Measurements from ENCODE around the gene SELENOF. TPM values are rescaled to one million over a fixed set of nuclear protein-coding genes. Genes with fewer than 3 reads are reported as not detected.

Gene SELENOF
- total and polyA plus RNA-seq, 10 of the 15 experiments (the other 5 are each of a cell fraction or from before 2014, with no cell fraction given): 98.7 to 254 (median 172) TPM

GRCh38 chr1:86849756-86850155 is 64.2 kb downstream of the SELENOF start:
- SMC1A ChIA-PET (ENCODE audit: uncharacterized antibody, unreplicated experiment): interaction anchor here (1.3 kb wide), 1 partner anchor 8 kb away, joined by 3 read pairs; no protein-coding TSS in a partner anchor
- no TSS peak for BruUV-seq (replicated peaks)
- H3K27ac ChIP-seq (ENCODE audit: control insufficient read depth, insufficient read depth): no peak overlapping the region
- in situ Hi-C loops (cut with MboI) (no loop called here), intact Hi-C loops (cut with micrococcal nuclease; ENCODE audit: unreplicated experiment) (no loop called here)
- TF ChIP-seq ZSCAN29 (IDR thresholded peaks at IDR 0.05): no peak
- no peak for DNase-seq (ENCODE audit: low read depth, low spot score)
- H3K4me3 ChIP-seq: no peak overlapping the region
- H2AFZ ChIP-seq (ENCODE audit: control insufficient read depth, low read depth, low read length): no peak overlapping the region
- H3K9me3 ChIP-seq (replicated peaks; ENCODE audit: control insufficient read depth, insufficient read depth, low read length): no peaks in the 10 kb centered on the region; the same call in 1 of the 3 replicates
- FAIRE-seq: no peak
- RAD21 ChIA-PET (ENCODE audit: unreplicated experiment): no interaction called here
- no peak overlapping the region for H3K9ac ChIP-seq (ENCODE audit: control insufficient read depth, insufficient read depth, low read length)
- peaks cover 3% of the 10 kb centered on the region; the same call in 1 of the 2 replicates for H3K4me1 ChIP-seq (ENCODE audit: control insufficient read depth, insufficient read depth, low read length)
- no peak for ATAC-seq
- H3K27me3 ChIP-seq (replicated peaks in 1 of 2; ENCODE audit: control insufficient read depth in 2 of 2, insufficient read depth in 2 of 2, low read length in 1 of 2): no peaks in the 10 kb centered on the region
- no peaks in the 10 kb centered on the region for H3K36me3 ChIP-seq (ENCODE audit: control insufficient read depth in 2 of 2, insufficient read depth in 2 of 2, low read length in 1 of 2)
- 81% methylated on average over 3 of the region's 3 CpGs for WGBS (ENCODE audit: insufficient coverage, insufficient replicate concordance, low lambda C conversion rate, missing lambda C conversion rate)
- CTCF ChIA-PET: interaction anchor here (0.7 to 1.2 kb wide), 2 partner anchors 14 to 16 kb away, joined by 3 read pairs; no protein-coding TSS in a partner anchor
- no peaks in the 10 kb centered on the region for H3K79me2 ChIP-seq (ENCODE audit: control insufficient read depth, insufficient read depth, low read length)
- H3K4me2 ChIP-seq (ENCODE audit: control insufficient read depth, insufficient read depth): no peak overlapping the region
- POLR2A ChIA-PET: no interaction called here
- no peaks in the 10 kb centered on the region for H4K20me1 ChIP-seq (ENCODE audit: control insufficient read depth, insufficient read depth)

GRCh38 chr1:86848654-86849053 is 65.3 kb downstream of the SELENOF start:
- in situ Hi-C loops (cut with MboI): no loop called here
- ChIA-PET RAD21 (ENCODE audit: unreplicated experiment) (no interaction called here), POLR2A (no interaction called here)

More at GRCh38 chr1:86848654-86849053, 65.3 kb downstream of the SELENOF start:
- no peaks in the 10 kb centered on the region; the same call in 1 of the 3 replicates for H3K9me3 ChIP-seq (replicated peaks; ENCODE audit: control insufficient read depth, insufficient read depth, low read length)
- H3K27me3 ChIP-seq (replicated peaks in 1 of 2; ENCODE audit: control insufficient read depth in 2 of 2, insufficient read depth in 2 of 2, low read length in 1 of 2): no peaks in the 10 kb centered on the region
- ATAC-seq: no peak
- H3K36me3 ChIP-seq (ENCODE audit: control insufficient read depth in 2 of 2, insufficient read depth in 2 of 2, low read length in 1 of 2): no peaks in the 10 kb centered on the region
- CTCF ChIA-PET: no interaction called here
- WGBS (ENCODE audit: insufficient coverage, insufficient replicate concordance, low lambda C conversion rate, missing lambda C conversion rate): 93% methylated on average over 2 of the region's 2 CpGs
- H3K79me2 ChIP-seq (ENCODE audit: control insufficient read depth, insufficient read depth, low read length): no peaks in the 10 kb centered on the region
- H3K4me2 ChIP-seq (ENCODE audit: control insufficient read depth, insufficient read depth): no peak overlapping the region
- no peaks in the 10 kb centered on the region for H4K20me1 ChIP-seq (ENCODE audit: control insufficient read depth, insufficient read depth)
- H3K4me3 ChIP-seq: no peak overlapping the region
- peaks cover 3% of the 10 kb centered on the region; the same call in 1 of the 2 replicates for H3K4me1 ChIP-seq (ENCODE audit: control insufficient read depth, insufficient read depth, low read length)
- no peak for DNase-seq (ENCODE audit: low read depth, low spot score)
- H3K9ac ChIP-seq (ENCODE audit: control insufficient read depth, insufficient read depth, low read length): no peak overlapping the region
- SMC1A ChIA-PET (ENCODE audit: uncharacterized antibody, unreplicated experiment): interaction anchor here (1.3 kb wide), 1 partner anchor 10 kb away, joined by 3 read pairs; no protein-coding TSS in a partner anchor
- no peak overlapping the region for H3K27ac ChIP-seq (ENCODE audit: control insufficient read depth, insufficient read depth)
- BruUV-seq (replicated peaks): no TSS peak
- intact Hi-C loops (cut with micrococcal nuclease; ENCODE audit: unreplicated experiment): no loop called here
- TF ChIP-seq, protein P1, sequence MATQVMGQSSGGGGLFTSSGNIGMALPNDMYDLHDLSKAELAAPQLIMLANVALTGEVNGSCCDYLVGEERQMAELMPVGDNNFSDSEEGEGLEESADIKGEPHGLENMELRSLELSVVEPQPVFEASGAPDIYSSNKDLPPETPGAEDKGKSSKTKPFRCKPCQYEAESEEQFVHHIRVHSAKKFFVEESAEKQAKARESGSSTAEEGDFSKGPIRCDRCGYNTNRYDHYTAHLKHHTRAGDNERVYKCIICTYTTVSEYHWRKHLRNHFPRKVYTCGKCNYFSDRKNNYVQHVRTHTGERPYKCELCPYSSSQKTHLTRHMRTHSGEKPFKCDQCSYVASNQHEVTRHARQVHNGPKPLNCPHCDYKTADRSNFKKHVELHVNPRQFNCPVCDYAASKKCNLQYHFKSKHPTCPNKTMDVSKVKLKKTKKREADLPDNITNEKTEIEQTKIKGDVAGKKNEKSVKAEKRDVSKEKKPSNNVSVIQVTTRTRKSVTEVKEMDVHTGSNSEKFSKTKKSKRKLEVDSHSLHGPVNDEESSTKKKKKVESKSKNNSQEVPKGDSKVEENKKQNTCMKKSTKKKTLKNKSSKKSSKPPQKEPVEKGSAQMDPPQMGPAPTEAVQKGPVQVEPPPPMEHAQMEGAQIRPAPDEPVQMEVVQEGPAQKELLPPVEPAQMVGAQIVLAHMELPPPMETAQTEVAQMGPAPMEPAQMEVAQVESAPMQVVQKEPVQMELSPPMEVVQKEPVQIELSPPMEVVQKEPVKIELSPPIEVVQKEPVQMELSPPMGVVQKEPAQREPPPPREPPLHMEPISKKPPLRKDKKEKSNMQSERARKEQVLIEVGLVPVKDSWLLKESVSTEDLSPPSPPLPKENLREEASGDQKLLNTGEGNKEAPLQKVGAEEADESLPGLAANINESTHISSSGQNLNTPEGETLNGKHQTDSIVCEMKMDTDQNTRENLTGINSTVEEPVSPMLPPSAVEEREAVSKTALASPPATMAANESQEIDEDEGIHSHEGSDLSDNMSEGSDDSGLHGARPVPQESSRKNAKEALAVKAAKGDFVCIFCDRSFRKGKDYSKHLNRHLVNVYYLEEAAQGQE (IDR thresholded peaks at IDR 0.05; ENCODE audit: low read depth, low read length): no peak
- TF ChIP-seq ATF7 (IDR thresholded peaks at IDR 0.05; ENCODE audit: low read depth): no peak
- no peak for TF ChIP-seq SUPT20H (IDR thresholded peaks at IDR 0.05; ENCODE audit: borderline replicate concordance, control insufficient read depth, low read depth, low read length)
- no peak for TF ChIP-seq BCLAF1 (IDR thresholded peaks at IDR 0.05)
- TF ChIP-seq CBFB (IDR thresholded peaks at IDR 0.05; ENCODE audit: low read depth): no peak
- no peak for TF ChIP-seq NFIC (IDR thresholded peaks at IDR 0.05; ENCODE audit: low read depth, low read length)
- no peak for TF ChIP-seq CEBPB (IDR thresholded peaks at IDR 0.05; ENCODE audit: borderline replicate concordance in 1 of 2, low read depth in 2 of 2, low read length in 2 of 2)
- no peak for TF ChIP-seq ZNF384 (IDR thresholded peaks at IDR 0.05; ENCODE audit: borderline replicate concordance, low read depth, low read length)
- no peak for TF ChIP-seq NR2C2 (IDR thresholded peaks at IDR 0.05; ENCODE audit: borderline replicate concordance, control insufficient read depth, insufficient read length, low read depth)
- TF ChIP-seq STAT3 (IDR thresholded peaks at IDR 0.05; ENCODE audit: low read depth, low read length): no peak
- FAIRE-seq: no peak
- no peak overlapping the region for H2AFZ ChIP-seq (ENCODE audit: control insufficient read depth, low read depth, low read length)
